LNCAP (cell line): ENCODE data around the gene PADI1.

Source experiments
- CTCF ChIP-seq: fragments of 450-650 bp; IDR thresholded peaks from 2 replicates; pipeline ENCODE4 v1.5.1; 2017; ENCODE audit warnings: mild to moderate bottlenecking

PADI1 gene

GRCh38 chr1:17270891-17271765, 66.2 kb downstream of the PADI1 start:
- TF ChIP-seq CTCF: no peak

GRCh38 chr1:17272066-17272465, 67.1 kb downstream of the PADI1 start:
- TF ChIP-seq CTCF: no peak

GRCh38 chr1:17272646-17273045, 67.7 kb downstream of the PADI1 start:
- no peak for TF ChIP-seq CTCF

GRCh38 chr1:17273096-17273495, 68.2 kb downstream of the PADI1 start:
- no peak for TF ChIP-seq CTCF

- peak; percentile 62 for TF ChIP-seq CTCF
These were observed 69.5 kb downstream of the PADI1 start for GRCh38 chr1:17274186-17275170.

GRCh38 chr1:17276568-17276967, 71.6 kb downstream of the PADI1 start:
- TF ChIP-seq CTCF: no peak

GRCh38 chr1:17277511-17278159, 72.7 kb downstream of the PADI1 start:
- no peak for TF ChIP-seq CTCF
